Heart left ventricle (tissue), 16 donors: Measurements from ENCODE around the gene MCU. TPM values are rescaled to one million over a fixed set of nuclear protein-coding genes. Genes with fewer than 3 reads are reported as not detected.
"Not testable (repeated sequence)": the region's sequence is repeated elsewhere in the genome, so short reads cannot be mapped to it uniquely, and the experiment has no call there.

Source experiments
- ATAC-seq, 4 donors: fragments of 200-7000 bp; cut with Tn5 transposase; one replicate each; pipeline ENCODE4 v1.9.1; 2020 to 2022; ENCODE audit warnings: moderate library complexity in 4 of 4, mild to moderate bottlenecking in 3 of 4, moderate number of reproducible peaks in 1 of 4
- DNase-seq, 5 donors: peaks; one replicate each; pipeline ENCODE4 v3.0.0-alpha.2; 2020
- H3K27ac ChIP-seq, 12 donors: fragments of 200-600 bp; sonication (generic) in 4 of 12; one replicate each; pipeline versions ENCODE4 v1.5.0 to v1.8.0; 2016 to 2022; ENCODE audit warnings: mild to moderate bottlenecking in 2 of 12
- H3K27me3 ChIP-seq, 9 donors: fragments of 200-600 bp; sonication (generic) in 2 of 9; one replicate each; pipeline versions ENCODE4 v1.5.1 to v1.8.0; 2016 to 2022; ENCODE audit warnings: mild to moderate bottlenecking in 3 of 9
- H3K36me3 ChIP-seq, 9 donors: fragments of 200-600 bp; sonication (generic) in 2 of 9; one replicate each; pipeline versions ENCODE4 v1.5.0 to v1.8.0; 2018 to 2022; ENCODE audit warnings: mild to moderate bottlenecking in 2 of 9
- H3K4me1 ChIP-seq, 12 donors: fragments of 200-600 bp; sonication (generic) in 4 of 12; one replicate each; pipeline versions ENCODE4 v1.5.0 to v1.8.0; 2016 to 2022; ENCODE audit warnings: mild to moderate bottlenecking in 3 of 12
- H3K4me3 ChIP-seq, 12 donors: fragments of 200-600 bp; sonication (generic) in 4 of 12; one replicate each; pipeline versions ENCODE4 v1.5.0 to v1.8.0; 2017 to 2022; ENCODE audit warnings: mild to moderate bottlenecking in 9 of 12, moderate library complexity in 4 of 12
- H3K9me3 ChIP-seq, 12 donors: fragments of 200-600 bp; sonication (generic) in 4 of 12; one replicate each; pipeline versions ENCODE4 v1.5.0 to v1.8.0; 2016 to 2022; ENCODE audit warnings: mild to moderate bottlenecking in 1 of 12
- POLR2A ChIP-seq, 2 donors: fragments of 450-650 bp; IDR thresholded peaks; one replicate each; pipeline ENCODE4 v1.6.1; 2017; ENCODE audit warnings: antibody characterized with exemption in 2 of 2, mild to moderate bottlenecking in 2 of 2, moderate library complexity in 2 of 2
- WGBS, 4 donors: extraction: QIAGEN DNeasy Blood & Tissue Kit in 2 of 4; methylation state at CpG; one replicate each; pipeline versions ENCODE4 v1.1.5 to v1.1.7; 2013 to 2018; 5-methylcytosine and 5-hydroxymethylcytosine counted together
- intact Hi-C, 10 donors: fragments of 100-400 bp; cut with DNase I; formaldehyde crosslinking; loops; one replicate each; pipeline versions ENCODE4 v1.11.1 to v1.14.2; 2022
- polyA plus RNA-seq, 2 donors: library from polyadenylated mRNA; stranded (reverse); fragments of 200-250 nt; gene quantifications; one replicate each; pipeline ENCODE4 v1.2.3, GENCODE V29; 2013
- total RNA-seq, 9 donors: library from RNA; depleted of rRNA in 2 of 9; stranded (reverse); fragments of >200 nt in 2 of 9; fragmentation: NEBNext Ultra II Directional in 3 of 9; extraction: Animal tissue kit (Norgen Biotek cat#: 25700) in 3 of 9; gene quantifications; one replicate each; pipeline versions ENCODE4 v1.1.0 to v1.2.4, GENCODE V29; 2016 to 2023
- TF ChIP-seq, protein P1 (sequence below), 12 donors: fragments of 200-600 bp; sonication (generic) in 4 of 12; IDR thresholded peaks; one replicate each; pipeline versions ENCODE4 v1.5.0 to v1.8.0; 2018 to 2022; ENCODE audit warnings: antibody characterized with exemption in 12 of 12, mild to moderate bottlenecking in 5 of 12
- donor health status: ischemic (EF 13 %, LVEDD 7.1; RV severe dilation, severe dysfunction).
- donor health status: healthy with polysubstance abuse.
- donor health status: DM: no; HTN: yes; CAD: no.
- donor health status: DM: no; HTN: no; CAD: no.
- donor health status: ischemic (EF 25% LVEDD 6.9; RV normal size, moderate dysfunction).
- donor health status: ischemic (EF 25% LVEDD 5.7; RV mildly dilated, moderate dysfunction).
- donor health status: healthy.
- donor health status: DM: yes; HTN: yes; CAD: no.
- donor health status: ischemic (EF 35%, LVEDD 5.7; RV mildly dilated, moderate dysfunction).
- donor health status: nonischemic (EF 11% LVEDD 7.7; RV severe dilation, severe dysfunction).
- donor health status: DM: yes; HTN: yes; CAD: no.
- donor health status: PGD.
- donor health status: ischemic (EF 29% LVEDD 5.4; RV normal size, mild dysfunction).
- donor health status: nonischemic (EF 23%, LVEDD 6.1; RV moderate dilation, normal function).

Gene MCU
- total and polyA plus RNA-seq, 11 donors = 11.4 to 16.9 (median 13.6) TPM

GRCh38 chr10:72735288-72735936 lies 43.5 kb downstream of the MCU start:
- intact Hi-C loops = no loop called here
- no peaks in the 10 kb centered on the region for H3K36me3 ChIP-seq
- TF ChIP-seq, protein P1, sequence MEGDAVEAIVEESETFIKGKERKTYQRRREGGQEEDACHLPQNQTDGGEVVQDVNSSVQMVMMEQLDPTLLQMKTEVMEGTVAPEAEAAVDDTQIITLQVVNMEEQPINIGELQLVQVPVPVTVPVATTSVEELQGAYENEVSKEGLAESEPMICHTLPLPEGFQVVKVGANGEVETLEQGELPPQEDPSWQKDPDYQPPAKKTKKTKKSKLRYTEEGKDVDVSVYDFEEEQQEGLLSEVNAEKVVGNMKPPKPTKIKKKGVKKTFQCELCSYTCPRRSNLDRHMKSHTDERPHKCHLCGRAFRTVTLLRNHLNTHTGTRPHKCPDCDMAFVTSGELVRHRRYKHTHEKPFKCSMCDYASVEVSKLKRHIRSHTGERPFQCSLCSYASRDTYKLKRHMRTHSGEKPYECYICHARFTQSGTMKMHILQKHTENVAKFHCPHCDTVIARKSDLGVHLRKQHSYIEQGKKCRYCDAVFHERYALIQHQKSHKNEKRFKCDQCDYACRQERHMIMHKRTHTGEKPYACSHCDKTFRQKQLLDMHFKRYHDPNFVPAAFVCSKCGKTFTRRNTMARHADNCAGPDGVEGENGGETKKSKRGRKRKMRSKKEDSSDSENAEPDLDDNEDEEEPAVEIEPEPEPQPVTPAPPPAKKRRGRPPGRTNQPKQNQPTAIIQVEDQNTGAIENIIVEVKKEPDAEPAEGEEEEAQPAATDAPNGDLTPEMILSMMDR (IDR thresholded peaks at IDR 0.05) = no peak
- TF ChIP-seq POLR2A (IDR thresholded peaks at IDR 0.05) = no peak
- WGBS, 4 donors = 84 to 90% (median 85%) methylated on average over 1 of the region's 1 CpG
- DNase-seq = no peak
- H3K27ac ChIP-seq = peak overlapping the region in 9 of 12 donors; percentile 7 to 75 (median 51)
- no peaks in the 10 kb centered on the region for H3K27me3 ChIP-seq
- H3K9me3 ChIP-seq = no peaks in the 10 kb centered on the region
- H3K4me3 ChIP-seq = no peak overlapping the region
- peak in 3 of 4 donors; percentile 33 to 49 (median 43) for ATAC-seq
- H3K4me1 ChIP-seq = peaks cover 0 to 58% (median 41%) of the 10 kb centered on the region in 12 donors

DNA sequence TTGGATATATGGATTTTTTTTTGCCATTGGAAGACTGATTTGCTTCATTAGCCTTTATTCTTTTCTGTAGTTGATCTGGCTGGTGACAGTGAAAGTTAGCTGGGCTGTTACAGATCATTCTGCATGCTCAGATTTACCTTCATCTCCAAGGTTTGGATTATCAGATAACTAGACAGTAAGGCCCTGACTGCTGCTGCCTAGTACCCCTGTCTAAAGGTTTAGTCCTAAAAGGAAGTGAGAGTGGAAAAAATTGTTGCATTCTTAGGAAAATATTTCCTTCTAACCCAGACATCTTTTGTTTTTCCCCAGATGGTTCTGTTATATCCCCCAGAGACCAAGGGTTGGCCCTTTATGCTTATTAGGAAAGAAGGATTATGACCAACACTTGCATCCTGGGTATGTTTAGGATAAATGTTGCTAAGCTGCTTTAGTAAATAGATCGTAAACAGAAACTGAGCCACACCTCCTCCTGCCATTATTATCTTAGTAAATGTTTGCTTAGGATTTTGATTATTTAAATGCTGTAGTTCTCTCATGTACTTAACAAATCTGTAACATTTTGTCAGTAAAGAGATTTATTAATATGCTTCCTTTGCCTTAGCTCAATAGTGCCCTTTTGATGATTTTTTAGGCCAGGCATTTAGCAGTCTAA lies 44.4 kb downstream of the MCU start:
- intact Hi-C loops = no loop called here
- WGBS, 4 donors = 23 to 55% (median 34%) methylated on average over 1 of the region's 1 CpG
- TF ChIP-seq POLR2A (IDR thresholded peaks at IDR 0.05) = no peak
- TF ChIP-seq, protein P1 (IDR thresholded peaks at IDR 0.05) = no peak
- Histone ChIP-seq H3K4me1 (peaks cover 0 to 64% (median 41%) of the 10 kb centered on the region in 12 donors), H3K9me3 (no peaks in the 10 kb centered on the region), H3K36me3 (no peaks in the 10 kb centered on the region), H3K4me3 (no peak overlapping the region), H3K27me3 (no peaks in the 10 kb centered on the region), H3K27ac (peak overlapping the region; percentile 1 to 75 (median 48))
- DNase-seq (no peak), ATAC-seq (peak in 2 of 4 donors; percentile 16 to 44)

GRCh38 chr10:72736828-72737220 lies 44.9 kb downstream of the MCU start:
- TF ChIP-seq POLR2A (IDR thresholded peaks at IDR 0.05) = no peak
- TF ChIP-seq, protein P1 (IDR thresholded peaks at IDR 0.05) = no peak
- Histone ChIP-seq H3K27me3 (no peaks in the 10 kb centered on the region), H3K4me1 (peaks cover 0 to 66% (median 41%) of the 10 kb centered on the region in 12 donors), H3K27ac (peak overlapping the region; percentile 1 to 75 (median 48)), H3K4me3 (no peak overlapping the region), H3K9me3 (no peaks in the 10 kb centered on the region), H3K36me3 (no peaks in the 10 kb centered on the region)
- no peak for DNase-seq
- intact Hi-C loops = no loop called here
- WGBS, 4 donors = 83 to 84% (median 84%) methylated on average over 4 of the region's 4 CpGs
- no peak for ATAC-seq

DNA sequence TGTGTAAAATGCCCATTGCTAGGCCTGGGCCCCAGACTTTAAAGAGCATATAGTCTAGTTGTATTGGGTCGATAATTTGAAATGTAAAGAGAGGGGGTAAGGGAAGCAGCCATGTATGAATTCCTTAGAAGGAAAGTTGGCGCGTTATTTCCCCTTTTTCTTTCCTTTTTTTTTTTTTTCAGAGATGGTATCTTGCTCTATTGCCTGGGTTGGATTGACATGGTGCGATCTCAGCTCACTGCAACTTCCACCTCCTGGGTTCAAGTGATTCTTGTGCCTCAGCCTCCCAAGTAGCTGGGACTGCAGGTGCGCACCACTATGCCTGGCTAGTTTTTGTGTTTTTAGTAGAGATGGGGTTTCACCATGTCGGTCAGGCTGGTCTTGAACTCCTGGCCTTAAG lies 45.4 kb downstream of the MCU start:
- ATAC-seq, DNase-seq, H3K36me3 ChIP-seq, intact Hi-C loops, H3K9me3 ChIP-seq, H3K27me3 ChIP-seq, H3K4me3 ChIP-seq: not testable (repeated sequence)
- Histone ChIP-seq H3K4me1 (peaks cover 0 to 69% (median 41%) of the 10 kb centered on the region in 12 donors), H3K27ac (peak overlapping the region in 7 of 12 donors; percentile 7 to 75 (median 64))
- 88 to 96% (median 95%) methylated on average over 6 of the region's 6 CpGs for WGBS, 4 donors
